Astrocyte (in vitro differentiated cells and primary cell): Measurements from ENCODE around the gene BCL7A. TPM values are rescaled to one million over a fixed set of nuclear protein-coding genes. Genes with fewer than 3 reads are reported as not detected.

Source experiments
- DNase-seq: peaks from one replicate; pipeline ENCODE4 v3.0.0-alpha.2; 2010; ENCODE audit warnings: low read depth
- FAIRE-seq: peaks from 2 replicates; lab custom pipeline; 2011; peaks lifted over from hg19 to GRCh38; lab: Jason Lieb, UNC
- H2AFZ ChIP-seq: 2 replicates; pipeline ENCODE4 v1.6.0; 2012; ENCODE audit warnings: low read depth, low read length, inconsistent platforms
- H3K27ac ChIP-seq: 2 replicates; pipeline ENCODE4 v1.5.1; 2011; ENCODE audit warnings: low read depth, low read length, inconsistent platforms
- H3K27me3 ChIP-seq: 2 replicates; pipeline ENCODE4 v1.6.0; 2011; ENCODE audit warnings: low read length, inconsistent platforms; ENCODE audit not compliant: insufficient read depth
- H3K36me3 ChIP-seq: 2 replicates; pipeline ENCODE4 v1.5.1; 2011; ENCODE audit warnings: low read length, inconsistent platforms; ENCODE audit not compliant: insufficient read depth
- H3K4me1 ChIP-seq: 2 replicates; pipeline ENCODE4 v1.5.1; 2011; ENCODE audit warnings: low read length, inconsistent platforms; ENCODE audit not compliant: insufficient read depth
- H3K4me2 ChIP-seq: 2 replicates; pipeline ENCODE4 v1.6.0; 2012; ENCODE audit warnings: low read length, inconsistent platforms
- H3K4me3 ChIP-seq: 2 replicates; pipeline ENCODE4 v1.5.1; 2011; ENCODE audit warnings: low read depth, mild to moderate bottlenecking, low read length, inconsistent platforms; ENCODE audit not compliant: insufficient read depth
- H3K79me2 ChIP-seq: 2 replicates; pipeline ENCODE4 v1.6.0; 2012; ENCODE audit warnings: mild to moderate bottlenecking, low read length, inconsistent platforms; ENCODE audit not compliant: insufficient read depth
- H3K9ac ChIP-seq: 2 replicates; pipeline ENCODE4 v1.6.0; 2012; ENCODE audit warnings: mild to moderate bottlenecking, low read length, inconsistent platforms
- H3K9me3 ChIP-seq: 2 replicates; pipeline ENCODE4 v1.5.1; 2012; ENCODE audit warnings: low read depth, mild to moderate bottlenecking, low read length, inconsistent platforms; ENCODE audit not compliant: insufficient read depth
- H4K20me1 ChIP-seq: 2 replicates; pipeline ENCODE4 v1.6.0; 2012; ENCODE audit warnings: low read length, inconsistent platforms; ENCODE audit not compliant: insufficient read depth
- H3K27ac Mint-ChIP-seq: one replicate; pipeline ENCODE4 v1.8.0; 2021; ENCODE audit warnings: mild to moderate bottlenecking, mixed read lengths; ENCODE audit not compliant: unreplicated experiment
- H3K27me3 Mint-ChIP-seq: one replicate; pipeline ENCODE4 v1.8.0; 2021; ENCODE audit warnings: low read depth, mixed read lengths; ENCODE audit not compliant: unreplicated experiment
- H3K36me3 Mint-ChIP-seq: one replicate; pipeline ENCODE4 v1.8.0; 2021; ENCODE audit warnings: low read depth, mixed read lengths; ENCODE audit not compliant: unreplicated experiment
- H3K4me1 Mint-ChIP-seq: one replicate; pipeline ENCODE4 v1.8.0; 2021; ENCODE audit warnings: low read depth, mixed read lengths; ENCODE audit not compliant: unreplicated experiment
- H3K4me3 Mint-ChIP-seq: one replicate; pipeline ENCODE4 v1.8.0; 2021; ENCODE audit warnings: mild to moderate bottlenecking, moderate library complexity, mixed read lengths; ENCODE audit not compliant: unreplicated experiment
- H3K9me3 Mint-ChIP-seq: one replicate; pipeline ENCODE4 v1.8.0; 2021; ENCODE audit warnings: mild to moderate bottlenecking, mixed read lengths; ENCODE audit not compliant: unreplicated experiment
- CTCF ChIP-seq: IDR thresholded peaks from 2 replicates; pipeline ENCODE4 v1.5.1; 2011; ENCODE audit warnings: low read depth, mild to moderate bottlenecking, inconsistent platforms, low read length, moderate library complexity; ENCODE audit not compliant: insufficient read depth
- EZH2 ChIP-seq: IDR thresholded peaks from 2 replicates; pipeline ENCODE4 v1.6.1; 2012; ENCODE audit warnings: mild to moderate bottlenecking, low read length, inconsistent platforms; ENCODE audit not compliant: insufficient read depth
- total RNA-seq: library from RNA; stranded (reverse); gene quantifications from 2 replicates; pipeline ENCODE4 v1.2.1, GENCODE V29; 2021

BCL7A gene
- total RNA-seq, 1 donor from 2014 or later = 9.6 TPM

GRCh38 chr12:122106843-122107242, 85.2 kb downstream of the BCL7A start:
- H3K9ac ChIP-seq = peak overlapping the region; percentile 66
- H2AFZ ChIP-seq = no peak overlapping the region
- H3K4me3 ChIP-seq = no peak overlapping the region
- H3K79me2 ChIP-seq = peaks cover 77% of the 10 kb centered on the region
- H3K36me3 ChIP-seq = no peaks in the 10 kb centered on the region
- H3K4me1 ChIP-seq = peaks cover 22% of the 10 kb centered on the region
- no peak for TF ChIP-seq CTCF
- TF ChIP-seq EZH2 = no peak
- H3K4me2 ChIP-seq = peak overlapping the region; percentile 64
- H3K9me3 ChIP-seq = no peaks in the 10 kb centered on the region
- FAIRE-seq (no peak), DNase-seq (no peak)
- Mint-ChIP-seq H3K36me3 (peaks cover 10% of the 10 kb centered on the region), H3K27ac (peak overlapping the region; percentile 91), H3K4me3 (no peak overlapping the region), H3K9me3 (no peaks in the 10 kb centered on the region), H3K27me3 (no peaks in the 10 kb centered on the region), H3K4me1 (peaks cover 35% of the 10 kb centered on the region)
- peaks cover 34% of the 10 kb centered on the region for H4K20me1 ChIP-seq
- no peaks in the 10 kb centered on the region for H3K27me3 ChIP-seq
- H3K27ac ChIP-seq = peak overlapping the region; percentile 78

GRCh38 chr12:122107261-122107660, 85.6 kb downstream of the BCL7A start:
- peaks cover 22% of the 10 kb centered on the region for H3K4me1 ChIP-seq
- no peak overlapping the region for H3K4me3 ChIP-seq
- TF ChIP-seq CTCF (no peak), EZH2 (no peak)
- H3K4me2 ChIP-seq = peak overlapping the region; percentile 64
- no peaks in the 10 kb centered on the region for H3K9me3 ChIP-seq
- H2AFZ ChIP-seq = no peak overlapping the region
- Mint-ChIP-seq H3K36me3 (peaks cover 10% of the 10 kb centered on the region), H3K27ac (peak overlapping the region; percentile 91), H3K4me1 (peaks cover 39% of the 10 kb centered on the region), H3K4me3 (peak overlapping the region; percentile 36), H3K27me3 (no peaks in the 10 kb centered on the region), H3K9me3 (no peaks in the 10 kb centered on the region)
- FAIRE-seq (no peak), DNase-seq (peak; percentile 91)
- peaks cover 78% of the 10 kb centered on the region for H3K79me2 ChIP-seq
- no peaks in the 10 kb centered on the region for H3K27me3 ChIP-seq
- no peaks in the 10 kb centered on the region for H3K36me3 ChIP-seq
- H3K9ac ChIP-seq = peak overlapping the region; percentile 66
- peaks cover 33% of the 10 kb centered on the region for H4K20me1 ChIP-seq
- H3K27ac ChIP-seq = peak overlapping the region; percentile 78

GRCh38 chr12:122111089-122111641, 89.5 kb downstream of the BCL7A start:
- H3K9ac ChIP-seq = no peak overlapping the region
- no peaks in the 10 kb centered on the region for H3K9me3 ChIP-seq
- no peak overlapping the region for H3K4me3 ChIP-seq
- peaks cover 39% of the 10 kb centered on the region for H3K4me1 Mint-ChIP-seq
- no peaks in the 10 kb centered on the region for H3K27me3 ChIP-seq
- H3K27me3 Mint-ChIP-seq = no peaks in the 10 kb centered on the region
- TF ChIP-seq CTCF (no peak), EZH2 (no peak)
- H3K79me2 ChIP-seq = peaks cover 62% of the 10 kb centered on the region
- peaks cover 4% of the 10 kb centered on the region for H3K36me3 Mint-ChIP-seq
- H3K27ac ChIP-seq = no peak overlapping the region
- H4K20me1 ChIP-seq = peaks cover 18% of the 10 kb centered on the region
- no peak for DNase-seq
- FAIRE-seq = no peak
- H3K9me3 Mint-ChIP-seq = no peaks in the 10 kb centered on the region
- no peak overlapping the region for H3K27ac Mint-ChIP-seq
- no peak overlapping the region for H3K4me2 ChIP-seq
- H3K4me3 Mint-ChIP-seq = no peak overlapping the region
- no peak overlapping the region for H2AFZ ChIP-seq
- H3K4me1 ChIP-seq = peaks cover 22% of the 10 kb centered on the region
- no peaks in the 10 kb centered on the region for H3K36me3 ChIP-seq
